ENCODE measurements around the gene RAB7B. TPM values are rescaled to one million over a fixed set of nuclear protein-coding genes. Genes with fewer than 3 reads are reported as not detected.

The RAB7B gene
- total and polyA plus RNA-seq, 12 donors, result 0.49 to 4.0 (median 1.2) TPM

- intact Hi-C loops (cut with DNase I), result loop anchor here in 3 of 10 donors (5.0 to 10.0 kb wide), 3 partner anchors 43 to 296 kb away; no protein-coding TSS in a partner anchor
- no peaks in the 10 kb centered on the region for H3K27me3 ChIP-seq
- no peak overlapping the region for H3K27ac ChIP-seq
- TF ChIP-seq, protein P1, sequence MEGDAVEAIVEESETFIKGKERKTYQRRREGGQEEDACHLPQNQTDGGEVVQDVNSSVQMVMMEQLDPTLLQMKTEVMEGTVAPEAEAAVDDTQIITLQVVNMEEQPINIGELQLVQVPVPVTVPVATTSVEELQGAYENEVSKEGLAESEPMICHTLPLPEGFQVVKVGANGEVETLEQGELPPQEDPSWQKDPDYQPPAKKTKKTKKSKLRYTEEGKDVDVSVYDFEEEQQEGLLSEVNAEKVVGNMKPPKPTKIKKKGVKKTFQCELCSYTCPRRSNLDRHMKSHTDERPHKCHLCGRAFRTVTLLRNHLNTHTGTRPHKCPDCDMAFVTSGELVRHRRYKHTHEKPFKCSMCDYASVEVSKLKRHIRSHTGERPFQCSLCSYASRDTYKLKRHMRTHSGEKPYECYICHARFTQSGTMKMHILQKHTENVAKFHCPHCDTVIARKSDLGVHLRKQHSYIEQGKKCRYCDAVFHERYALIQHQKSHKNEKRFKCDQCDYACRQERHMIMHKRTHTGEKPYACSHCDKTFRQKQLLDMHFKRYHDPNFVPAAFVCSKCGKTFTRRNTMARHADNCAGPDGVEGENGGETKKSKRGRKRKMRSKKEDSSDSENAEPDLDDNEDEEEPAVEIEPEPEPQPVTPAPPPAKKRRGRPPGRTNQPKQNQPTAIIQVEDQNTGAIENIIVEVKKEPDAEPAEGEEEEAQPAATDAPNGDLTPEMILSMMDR (IDR thresholded peaks at IDR 0.05), result no peak
- ATAC-seq (no peak), DNase-seq (no peak)
- no peak overlapping the region for H3K4me3 ChIP-seq
- 50 to 54% methylated on average over 1 of the region's 1 CpG for WGBS, 2 donors
- no peaks in the 10 kb centered on the region for H3K36me3 ChIP-seq
- H3K9me3 ChIP-seq, result no peaks in the 10 kb centered on the region
- H3K4me1 ChIP-seq, result peaks cover 0 to 24% (median 8%) of the 10 kb centered on the region in 9 donors
These were observed 32.7 kb downstream of the RAB7B start for GRCh38 chr1:205970486-205970885.

DNA sequence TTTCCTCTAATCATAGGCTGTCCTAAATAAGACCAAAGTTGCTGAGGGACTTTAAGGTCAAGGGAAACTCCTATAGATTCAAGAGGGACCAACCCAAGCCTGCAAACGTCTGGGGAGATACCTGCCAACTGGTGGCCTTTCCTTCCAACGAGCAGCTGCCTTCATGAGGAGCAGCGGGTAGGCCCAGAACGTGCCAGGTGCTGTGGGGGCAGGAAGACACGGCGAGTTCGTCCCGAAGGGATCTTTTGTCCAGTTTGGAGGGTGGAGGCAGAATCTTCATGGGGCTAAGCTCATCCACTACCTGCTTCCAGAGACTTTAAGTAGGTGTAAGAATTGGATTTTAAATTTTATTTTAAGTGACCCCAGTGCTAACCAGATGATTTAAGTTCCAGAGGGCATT lies 34.0 kb downstream of the RAB7B start:
- no peak overlapping the region for H3K4me3 ChIP-seq
- intact Hi-C loops (cut with DNase I), result no loop called here

DNA sequence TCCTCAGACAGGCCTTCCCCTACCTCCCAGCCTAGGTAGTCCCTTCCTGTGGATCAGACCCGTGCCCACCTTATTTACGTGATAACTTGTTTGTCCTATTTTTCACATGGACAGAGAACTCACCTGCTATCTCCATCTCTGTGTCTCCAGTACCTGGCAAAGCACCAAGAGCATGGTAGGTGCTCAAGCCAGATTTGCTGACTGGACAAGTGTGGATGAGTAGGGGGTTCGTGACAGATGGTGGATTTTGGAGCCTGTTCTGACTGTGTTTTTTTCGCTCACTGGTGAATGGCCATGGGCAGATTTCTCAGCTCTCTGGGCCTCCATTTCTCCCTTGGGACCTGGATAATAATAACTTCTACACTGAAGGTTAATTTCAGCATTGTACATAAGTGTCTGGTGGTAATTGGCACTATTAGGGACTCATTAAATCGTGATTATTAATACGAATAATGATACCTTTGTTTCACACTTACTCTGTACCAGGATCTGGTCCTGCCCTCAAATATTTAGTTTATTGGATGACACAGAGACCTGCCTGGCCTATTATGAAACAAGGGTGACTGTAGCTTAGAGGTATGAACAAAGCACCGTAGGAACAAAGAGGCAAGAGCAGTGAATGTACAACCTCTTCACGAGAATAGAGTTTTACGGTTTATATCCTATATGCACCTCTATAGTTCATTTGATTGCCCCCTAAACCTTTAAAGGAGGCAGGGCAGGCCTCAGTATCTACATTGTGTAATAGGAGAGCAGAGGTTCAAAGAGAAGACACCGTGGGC lies 35.5 kb downstream of the RAB7B start:
- no peak for ATAC-seq
- 84 to 90% methylated on average over 10 of the region's 10 CpGs for WGBS, 2 donors
- intact Hi-C loops (cut with DNase I), result no loop called here

More for the DNA sequence above, 34.0 kb downstream of the RAB7B start:
- Histone ChIP-seq H3K36me3 (no peaks in the 10 kb centered on the region), H3K27me3 (no peaks in the 10 kb centered on the region), H3K27ac (no peak overlapping the region), H3K9me3 (no peaks in the 10 kb centered on the region), H3K4me1 (peaks cover 0 to 20% (median 6%) of the 10 kb centered on the region in 9 donors)
- ATAC-seq (no peak), DNase-seq (no peak)
- TF ChIP-seq, protein P1 (IDR thresholded peaks at IDR 0.05), result no peak
- 86 to 89% methylated on average over 8 of the region's 8 CpGs for WGBS, 2 donors

DNA sequence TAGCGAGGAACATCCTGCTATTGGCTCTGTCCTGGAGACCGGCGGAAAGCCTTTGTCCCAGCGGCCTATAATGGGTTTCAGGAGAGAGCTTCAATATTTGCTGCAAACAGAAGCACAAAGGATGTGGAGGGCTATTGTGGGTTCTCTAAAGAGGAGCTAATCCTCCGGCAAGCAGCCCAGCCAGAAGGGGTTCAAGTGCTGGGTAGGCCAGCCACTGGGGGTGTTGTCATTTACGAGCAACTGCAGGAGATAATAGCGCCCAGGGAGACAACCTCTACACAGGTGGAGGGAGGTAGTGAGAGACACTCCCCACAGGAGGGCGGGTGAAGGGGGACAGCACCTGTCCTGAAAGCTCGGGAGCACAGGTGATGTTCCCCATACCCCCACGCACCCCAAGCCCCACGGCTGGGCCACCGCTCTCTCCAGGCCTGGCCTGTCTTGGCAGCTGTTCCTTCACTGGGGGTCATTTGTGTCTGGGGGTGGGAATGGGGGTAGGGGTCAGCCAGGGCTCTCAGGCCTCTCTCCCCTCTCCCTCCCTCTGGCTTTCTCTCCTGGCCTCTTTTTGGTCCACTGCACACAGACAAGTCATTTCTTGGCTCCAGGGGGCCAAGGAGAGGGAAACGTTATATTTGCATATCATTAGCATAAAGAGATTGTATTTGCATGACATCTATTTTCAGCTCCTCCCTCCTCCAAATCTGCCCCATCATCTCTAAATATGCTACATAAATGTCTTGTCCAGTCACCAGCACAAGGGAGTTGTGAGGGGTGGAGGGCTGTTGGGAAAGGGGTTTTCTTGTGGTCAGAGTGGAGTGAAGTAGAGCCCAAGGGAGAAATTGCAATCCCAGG lies 37.9 kb downstream of the RAB7B start:
- intact Hi-C loops (cut with DNase I), result no loop called here
- H3K36me3 ChIP-seq, result no peaks in the 10 kb centered on the region
- no peaks in the 10 kb centered on the region for H3K27me3 ChIP-seq
- 88 to 89% methylated on average over 13 of the region's 13 CpGs for WGBS, 2 donors
- no peak overlapping the region for H3K4me3 ChIP-seq
- ATAC-seq (no peak), DNase-seq (no peak)
- no peaks in the 10 kb centered on the region for H3K9me3 ChIP-seq
- TF ChIP-seq, protein P1 (IDR thresholded peaks at IDR 0.05), result no peak
- H3K4me1 ChIP-seq, result peaks cover 6 to 27% (median 21%) of the 10 kb centered on the region in 9 donors
- no peak overlapping the region for H3K27ac ChIP-seq

More for the DNA sequence above, 35.5 kb downstream of the RAB7B start:
- no peak overlapping the region for H3K4me3 ChIP-seq
- H3K27ac ChIP-seq, result no peak overlapping the region
- no peaks in the 10 kb centered on the region for H3K27me3 ChIP-seq
- no peaks in the 10 kb centered on the region for H3K9me3 ChIP-seq
- DNase-seq, result no peak
- TF ChIP-seq, protein P1 (IDR thresholded peaks at IDR 0.05), result no peak
- peaks cover 0 to 23% (median 10%) of the 10 kb centered on the region in 9 donors for H3K4me1 ChIP-seq
- no peaks in the 10 kb centered on the region for H3K36me3 ChIP-seq

Data from heart right ventricle (tissue), 16 donors.